Stimulated activated naive CD8-positive, alpha-beta T cell treated with anti-CD3 and anti-CD28 coated beads, Interleukin-15, Interleukin-2, amounts not matched to agents 100 ng/mL and 50 ng/mL, for 24 hours (primary cell): ENCODE measurements around the gene DNASE1L1.
"Not testable (repeated sequence)": the region's sequence is repeated elsewhere in the genome, so short reads cannot be mapped to it uniquely, and the experiment has no call there.

Experiments
- H3K27ac Mint-ChIP-seq: one replicate; pipeline ENCODE4 v1.8.0; 2021; ENCODE audit warnings: mild to moderate bottlenecking, mixed read lengths
- H3K27me3 Mint-ChIP-seq: one replicate; pipeline ENCODE4 v1.8.0; 2021; ENCODE audit warnings: mixed read lengths
- H3K36me3 Mint-ChIP-seq: one replicate; pipeline ENCODE4 v1.8.0; 2021; ENCODE audit warnings: low read depth, mixed read lengths
- H3K4me1 Mint-ChIP-seq: one replicate; pipeline ENCODE4 v1.8.0; 2021; ENCODE audit warnings: low read depth, mixed read lengths
- H3K4me3 Mint-ChIP-seq: one replicate; pipeline ENCODE4 v1.8.0; 2021; ENCODE audit warnings: mild to moderate bottlenecking, mixed read lengths
- H3K9me3 Mint-ChIP-seq: one replicate; pipeline ENCODE4 v1.8.0; 2021; ENCODE audit warnings: mixed read lengths

DNASE1L1 gene

GRCh38 chrX:154402622-154403127, 6.4 kb downstream of the DNASE1L1 start:
- Mint-ChIP-seq H3K27me3 (peaks cover 3% of the 10 kb centered on the region), H3K4me3 (no peak overlapping the region), H3K36me3 (peaks cover 31% of the 10 kb centered on the region), H3K27ac (no peak overlapping the region), H3K4me1 (peaks cover 24% of the 10 kb centered on the region), H3K9me3 (no peaks in the 10 kb centered on the region)

- no peaks in the 10 kb centered on the region for H3K9me3 Mint-ChIP-seq
- peak overlapping the region; percentile 49 for H3K27ac Mint-ChIP-seq
- no peak overlapping the region for H3K4me3 Mint-ChIP-seq
- peaks cover 31% of the 10 kb centered on the region for H3K36me3 Mint-ChIP-seq
- peaks cover 3% of the 10 kb centered on the region for H3K27me3 Mint-ChIP-seq
- peaks cover 25% of the 10 kb centered on the region for H3K4me1 Mint-ChIP-seq
Measured at GRCh38 chrX:154401918-154402621, 7.0 kb downstream of the DNASE1L1 start.

GRCh38 chrX:154401045-154401799, 7.8 kb downstream of the DNASE1L1 start:
- Mint-ChIP-seq H3K27me3 (peaks cover 3% of the 10 kb centered on the region), H3K27ac (peak overlapping the region; percentile 100), H3K4me1 (peaks cover 27% of the 10 kb centered on the region), H3K4me3 (peak overlapping the region; percentile 99), H3K9me3 (no peaks in the 10 kb centered on the region), H3K36me3 (peaks cover 31% of the 10 kb centered on the region)

- H3K9me3 Mint-ChIP-seq, H3K27me3 Mint-ChIP-seq: not testable (repeated sequence)
- Mint-ChIP-seq H3K4me1 (peaks cover 27% of the 10 kb centered on the region), H3K36me3 (peaks cover 31% of the 10 kb centered on the region), H3K4me3 (peak overlapping the region; percentile 99), H3K27ac (peak overlapping the region; percentile 100)
Measured at GRCh38 chrX:154400369-154400817, 8.7 kb downstream of the DNASE1L1 start.

- Mint-ChIP-seq H3K36me3 (peaks cover 31% of the 10 kb centered on the region), H3K9me3 (no peaks in the 10 kb centered on the region), H3K4me1 (peaks cover 27% of the 10 kb centered on the region), H3K27ac (peak overlapping the region; percentile 100), H3K27me3 (peaks cover 3% of the 10 kb centered on the region), H3K4me3 (peak overlapping the region; percentile 99)
Measured at GRCh38 chrX:154399527-154400368, 9.3 kb downstream of the DNASE1L1 start.

- Mint-ChIP-seq H3K4me3 (peak overlapping the region; percentile 99), H3K27me3 (peaks cover 3% of the 10 kb centered on the region), H3K4me1 (peaks cover 27% of the 10 kb centered on the region), H3K27ac (peak overlapping the region; percentile 100), H3K36me3 (peaks cover 31% of the 10 kb centered on the region), H3K9me3 (no peaks in the 10 kb centered on the region)
Measured at GRCh38 chrX:154398668-154399526, 10.2 kb downstream of the DNASE1L1 start.

- Mint-ChIP-seq H3K4me1 (peaks cover 27% of the 10 kb centered on the region), H3K4me3 (peak within 1 kb of the TSS; percentile 99), H3K9me3 (no peaks in the 10 kb centered on the region), H3K27me3 (peaks cover 3% of the 10 kb centered on the region), H3K27ac (peak within 1 kb of the TSS; percentile 100), H3K36me3 (peaks cover 31% of the 10 kb centered on the region)
Measured at GRCh38 chrX:154397888-154398667, 11.0 kb downstream of the DNASE1L1 start, which contains the start of gene RPL10. RPL10 (plus strand) TSS chrX:154398377; CDS start chrX:154398520, 143 bp downstream.

- Mint-ChIP-seq H3K27ac (peak overlapping the region; percentile 100), H3K36me3 (peaks cover 31% of the 10 kb centered on the region), H3K4me1 (peaks cover 27% of the 10 kb centered on the region), H3K27me3 (peaks cover 3% of the 10 kb centered on the region), H3K9me3 (no peaks in the 10 kb centered on the region), H3K4me3 (peak overlapping the region; percentile 99)
Measured at GRCh38 chrX:154396973-154397887, 11.8 kb downstream of the DNASE1L1 start.

GRCh38 chrX:154396363-154396762, 12.7 kb downstream of the DNASE1L1 start:
- not testable (repeated sequence) for H3K9me3 Mint-ChIP-seq, H3K27me3 Mint-ChIP-seq, H3K27ac Mint-ChIP-seq
- Mint-ChIP-seq H3K4me3 (peak overlapping the region; percentile 99), H3K36me3 (peaks cover 31% of the 10 kb centered on the region), H3K4me1 (peaks cover 27% of the 10 kb centered on the region)

GRCh38 chrX:154389812-154390747, 19.0 kb downstream of the DNASE1L1 start:
- H3K27ac Mint-ChIP-seq, H3K4me3 Mint-ChIP-seq, H3K36me3 Mint-ChIP-seq, H3K4me1 Mint-ChIP-seq, H3K27me3 Mint-ChIP-seq, H3K9me3 Mint-ChIP-seq: not testable (repeated sequence)

GRCh38 chrX:154388649-154389048, 20.4 kb downstream of the DNASE1L1 start:
- H3K4me3 Mint-ChIP-seq, H3K9me3 Mint-ChIP-seq, H3K27ac Mint-ChIP-seq, H3K36me3 Mint-ChIP-seq, H3K4me1 Mint-ChIP-seq, H3K27me3 Mint-ChIP-seq: not testable (repeated sequence)

GRCh38 chrX:154388094-154388493, 21.0 kb downstream of the DNASE1L1 start:
- H3K36me3 Mint-ChIP-seq, result not testable (repeated sequence)

More at GRCh38 chrX:154388094-154388493, 21.0 kb downstream of the DNASE1L1 start:
- H3K9me3 Mint-ChIP-seq, H3K27me3 Mint-ChIP-seq, H3K4me3 Mint-ChIP-seq, H3K27ac Mint-ChIP-seq, H3K4me1 Mint-ChIP-seq: not testable (repeated sequence)
